Measurements from ENCODE around the gene PLA2G4D. TPM values are rescaled to one million over a fixed set of nuclear protein-coding genes. Genes with fewer than 3 reads are reported as not detected.
A peak's percentile ranks its signal among the peaks of the same experiment; 100 is the strongest.

PLA2G4D gene
- total and polyA plus RNA-seq, 2 donors (not counting 1 experiment from before 2014, with no cell fraction given) = not detected

GRCh38 chr15:42131006-42131405 lies 36.6 kb upstream of the PLA2G4D start:
- peaks cover 15% of the 10 kb centered on the region for H3K27me3 ChIP-seq (ENCODE audit: control insufficient read depth, insufficient read depth, low read length)
- no peak for DNase-seq (ENCODE audit: low read depth in 2 of 2)
- H3K36me3 ChIP-seq (ENCODE audit: control insufficient read depth, insufficient read depth, low read length) = no peaks in the 10 kb centered on the region
- H4K20me1 ChIP-seq (ENCODE audit: control insufficient read depth, extremely low read depth, insufficient read depth, low read length) = no peaks in the 10 kb centered on the region
- H3K79me2 ChIP-seq (ENCODE audit: control insufficient read depth, insufficient read depth, low read length) = no peaks in the 10 kb centered on the region
- no peak overlapping the region for H3K4me3 ChIP-seq (replicated peaks in 1 of 4; ENCODE audit: control extremely low read depth in 1 of 4, insufficient read depth in 1 of 4, low read depth in 3 of 4, low read length in 4 of 4)
- no peak overlapping the region for H3K4me2 ChIP-seq (ENCODE audit: extremely low read depth, insufficient read depth, low read length)
- no peak overlapping the region for H3K27ac ChIP-seq (ENCODE audit: insufficient read depth, low read length)
- no peak overlapping the region for H2AFZ ChIP-seq (ENCODE audit: low read length)
- no peaks in the 10 kb centered on the region for H3K9me3 ChIP-seq (ENCODE audit: control insufficient read depth, insufficient read depth, low read depth, low read length)
- no peak overlapping the region for H3K9ac ChIP-seq (ENCODE audit: insufficient read depth, low read length)
- TF ChIP-seq EZH2 (IDR thresholded peaks at IDR 0.05; ENCODE audit: low read length, missing control alignments) = no peak
- no peak for TF ChIP-seq CTCF (conservative IDR thresholded peaks at IDR 0.05 in 1 of 2, IDR thresholded peaks at IDR 0.05 in 1 of 2; ENCODE audit: low read depth in 1 of 2, low read length in 2 of 2)
- H3K4me1 ChIP-seq (ENCODE audit: control insufficient read depth, extremely low read depth, insufficient read depth, low read length) = no peaks in the 10 kb centered on the region

- Histone ChIP-seq H3K9me3 (ENCODE audit: control insufficient read depth, insufficient read depth, low read depth, low read length) (no peaks in the 10 kb centered on the region), H3K4me3 (replicated peaks in 1 of 4; ENCODE audit: control extremely low read depth in 1 of 4, insufficient read depth in 1 of 4, low read depth in 3 of 4, low read length in 4 of 4) (no peak overlapping the region), H3K4me2 (ENCODE audit: extremely low read depth, insufficient read depth, low read length) (no peak overlapping the region), H3K9ac (ENCODE audit: insufficient read depth, low read length) (no peak overlapping the region), H3K79me2 (ENCODE audit: control insufficient read depth, insufficient read depth, low read length) (no peaks in the 10 kb centered on the region), H3K27me3 (ENCODE audit: control insufficient read depth, insufficient read depth, low read length) (peaks cover 15% of the 10 kb centered on the region), H2AFZ (ENCODE audit: low read length) (no peak overlapping the region), H3K36me3 (ENCODE audit: control insufficient read depth, insufficient read depth, low read length) (no peaks in the 10 kb centered on the region), H3K27ac (ENCODE audit: insufficient read depth, low read length) (no peak overlapping the region), H3K4me1 (ENCODE audit: control insufficient read depth, extremely low read depth, insufficient read depth, low read length) (no peaks in the 10 kb centered on the region), H4K20me1 (ENCODE audit: control insufficient read depth, extremely low read depth, insufficient read depth, low read length) (no peaks in the 10 kb centered on the region)
- peak; percentile 18 for TF ChIP-seq EZH2 (IDR thresholded peaks at IDR 0.05; ENCODE audit: low read length, missing control alignments)
- no peak for TF ChIP-seq CTCF (conservative IDR thresholded peaks at IDR 0.05 in 1 of 2, IDR thresholded peaks at IDR 0.05 in 1 of 2; ENCODE audit: low read depth in 1 of 2, low read length in 2 of 2)
- no peak for DNase-seq (ENCODE audit: low read depth in 2 of 2)
Measured at GRCh38 chr15:42130246-42130986, 36.1 kb upstream of the PLA2G4D start.

- no peaks in the 10 kb centered on the region for H3K36me3 ChIP-seq (ENCODE audit: control insufficient read depth, insufficient read depth, low read length)
- H3K9ac ChIP-seq (ENCODE audit: insufficient read depth, low read length) = no peak overlapping the region
- no peak overlapping the region for H2AFZ ChIP-seq (ENCODE audit: low read length)
- TF ChIP-seq CTCF (conservative IDR thresholded peaks at IDR 0.05 in 1 of 2, IDR thresholded peaks at IDR 0.05 in 1 of 2; ENCODE audit: low read depth in 1 of 2, low read length in 2 of 2) (no peak), EZH2 (IDR thresholded peaks at IDR 0.05; ENCODE audit: low read length, missing control alignments) (no peak)
- H3K4me1 ChIP-seq (ENCODE audit: control insufficient read depth, extremely low read depth, insufficient read depth, low read length) = no peaks in the 10 kb centered on the region
- no peak for DNase-seq (ENCODE audit: low read depth in 2 of 2)
- H3K4me2 ChIP-seq (ENCODE audit: extremely low read depth, insufficient read depth, low read length) = no peak overlapping the region
- H3K27me3 ChIP-seq (ENCODE audit: control insufficient read depth, insufficient read depth, low read length) = peaks cover 15% of the 10 kb centered on the region
- H4K20me1 ChIP-seq (ENCODE audit: control insufficient read depth, extremely low read depth, insufficient read depth, low read length) = no peaks in the 10 kb centered on the region
- H3K9me3 ChIP-seq (ENCODE audit: control insufficient read depth, insufficient read depth, low read depth, low read length) = no peaks in the 10 kb centered on the region
- no peak overlapping the region for H3K27ac ChIP-seq (ENCODE audit: insufficient read depth, low read length)
- no peaks in the 10 kb centered on the region for H3K79me2 ChIP-seq (ENCODE audit: control insufficient read depth, insufficient read depth, low read length)
- no peak overlapping the region for H3K4me3 ChIP-seq (replicated peaks in 1 of 4; ENCODE audit: control extremely low read depth in 1 of 4, insufficient read depth in 1 of 4, low read depth in 3 of 4, low read length in 4 of 4)
Measured at GRCh38 chr15:42129364-42129763, 35.0 kb upstream of the PLA2G4D start.
